RWPE2 (cell line): ENCODE data around the gene TLR3.

Source experiments
- ATAC-seq: fragments of 200-7000 bp; cut with Tn5 transposase; 3 replicates; pipeline ENCODE4 v1.9.1; 2021; ENCODE audit warnings: low read depth
- DNase-seq: peaks from one replicate; pipeline ENCODE4 v3.0.0-alpha.2; 2020; ENCODE audit warnings: low spot score
- H3K27ac ChIP-seq: fragments of 450-650 bp; 2 replicates; pipeline ENCODE4 v1.5.1; 2017; ENCODE audit warnings: mild to moderate bottlenecking; ENCODE audit not compliant: poor library complexity, severe bottlenecking
- H3K27me3 ChIP-seq: fragments of 250-450 bp; sonication (Bioruptor Pico); 2 replicates; pipeline ENCODE4 v1.5.1; 2021; ENCODE audit warnings: mild to moderate bottlenecking, moderate library complexity; ENCODE audit not compliant: insufficient read depth, poor library complexity, severe bottlenecking
- H3K36me3 ChIP-seq: fragments of 250-450 bp; sonication (Bioruptor Pico); 2 replicates; pipeline ENCODE4 v1.5.1; 2020; ENCODE audit warnings: low read depth, mild to moderate bottlenecking, moderate library complexity
- H3K4me1 ChIP-seq: fragments of 250-450 bp; sonication (Bioruptor Pico); 2 replicates; pipeline ENCODE4 v1.5.1; 2021; ENCODE audit warnings: mild to moderate bottlenecking, moderate library complexity; ENCODE audit not compliant: insufficient read depth, poor library complexity, severe bottlenecking
- H3K4me3 ChIP-seq: fragments of 250-450 bp; sonication (Bioruptor Pico); 2 replicates; pipeline ENCODE4 v1.5.1; 2021; ENCODE audit warnings: mild to moderate bottlenecking, moderate library complexity; ENCODE audit not compliant: severe bottlenecking
- H3K9me3 ChIP-seq: fragments of 250-450 bp; sonication (Bioruptor Pico); 2 replicates; pipeline ENCODE4 v1.5.1; 2021; ENCODE audit warnings: mild to moderate bottlenecking, moderate library complexity; ENCODE audit not compliant: severe bottlenecking
- CTCF ChIP-seq: fragments of 450-650 bp; IDR thresholded peaks from one replicate; pipeline ENCODE4 v1.5.1; 2017; ENCODE audit warnings: mild to moderate bottlenecking, moderate library complexity; ENCODE audit not compliant: poor library complexity, severe bottlenecking

The TLR3 gene

GRCh38 chr4:186068581-186069348, at the start of gene TLR3:
TLR3 (plus strand) TSS chr4:186069156; CDS start chr4:186076620, 7,464 bp downstream.
- no peak for TF ChIP-seq CTCF
- no peak within 1 kb of the TSS for H3K27ac ChIP-seq
- ATAC-seq (peak; percentile 45), DNase-seq (no peak)
- no peaks in the 10 kb centered on the region for H3K36me3 ChIP-seq
- H3K9me3 ChIP-seq: no peaks in the 10 kb centered on the region
- peak within 1 kb of the TSS; percentile 32 for H3K4me3 ChIP-seq
- no peaks in the 10 kb centered on the region for H3K27me3 ChIP-seq
- H3K4me1 ChIP-seq: peaks cover 10% of the 10 kb centered on the region

- Histone ChIP-seq H3K27me3 (no peaks in the 10 kb centered on the region), H3K4me1 (no peaks in the 10 kb centered on the region), H3K9me3 (no peaks in the 10 kb centered on the region), H3K27ac (no peak overlapping the region), H3K4me3 (no peak overlapping the region), H3K36me3 (no peaks in the 10 kb centered on the region)
- DNase-seq (no peak), ATAC-seq (no peak)
- TF ChIP-seq CTCF: no peak
These were observed 49.7 kb upstream of the TLR3 start for GRCh38 chr4:186019269-186019668.

- no peak overlapping the region for H3K27ac ChIP-seq
- no peaks in the 10 kb centered on the region for H3K9me3 ChIP-seq
- ATAC-seq (no peak), DNase-seq (no peak)
- no peaks in the 10 kb centered on the region for H3K4me1 ChIP-seq
- no peaks in the 10 kb centered on the region for H3K36me3 ChIP-seq
- no peak overlapping the region for H3K4me3 ChIP-seq
- H3K27me3 ChIP-seq: no peaks in the 10 kb centered on the region
- no peak for TF ChIP-seq CTCF
These were observed 48.7 kb upstream of the TLR3 start for GRCh38 chr4:186020106-186020792.

GRCh38 chr4:186020793-186021407, 48.1 kb upstream of the TLR3 start:
- no peaks in the 10 kb centered on the region for H3K4me1 ChIP-seq
- no peak for TF ChIP-seq CTCF
- ATAC-seq: no peak
- H3K27me3 ChIP-seq: no peaks in the 10 kb centered on the region
- H3K4me3 ChIP-seq: no peak overlapping the region
- no peak for DNase-seq
- H3K9me3 ChIP-seq: no peaks in the 10 kb centered on the region
- no peak overlapping the region for H3K27ac ChIP-seq
- no peaks in the 10 kb centered on the region for H3K36me3 ChIP-seq
